Panc1 (cell line): ENCODE measurements around the gene SMPD1.

ENCODE experiments used
- POLR2AphosphoS5 ChIP-seq: IDR thresholded peaks from 2 replicates; pipeline ENCODE4 v1.6.1; 2012; ENCODE audit warnings: mild to moderate bottlenecking, low read depth, low read length, moderate library complexity
- SIN3A ChIP-seq: IDR thresholded peaks from 2 replicates; pipeline ENCODE4 v1.6.1; 2012; ENCODE audit warnings: low read depth, mild to moderate bottlenecking, low read length, moderate library complexity, borderline replicate concordance; ENCODE audit not compliant: insufficient read depth
- TF ChIP-seq, protein P1 (sequence below): fragments of 450-650 bp; IDR thresholded peaks from 2 replicates; pipeline ENCODE4 v1.5.1; 2017; ENCODE audit warnings: mild to moderate bottlenecking

DNA sequence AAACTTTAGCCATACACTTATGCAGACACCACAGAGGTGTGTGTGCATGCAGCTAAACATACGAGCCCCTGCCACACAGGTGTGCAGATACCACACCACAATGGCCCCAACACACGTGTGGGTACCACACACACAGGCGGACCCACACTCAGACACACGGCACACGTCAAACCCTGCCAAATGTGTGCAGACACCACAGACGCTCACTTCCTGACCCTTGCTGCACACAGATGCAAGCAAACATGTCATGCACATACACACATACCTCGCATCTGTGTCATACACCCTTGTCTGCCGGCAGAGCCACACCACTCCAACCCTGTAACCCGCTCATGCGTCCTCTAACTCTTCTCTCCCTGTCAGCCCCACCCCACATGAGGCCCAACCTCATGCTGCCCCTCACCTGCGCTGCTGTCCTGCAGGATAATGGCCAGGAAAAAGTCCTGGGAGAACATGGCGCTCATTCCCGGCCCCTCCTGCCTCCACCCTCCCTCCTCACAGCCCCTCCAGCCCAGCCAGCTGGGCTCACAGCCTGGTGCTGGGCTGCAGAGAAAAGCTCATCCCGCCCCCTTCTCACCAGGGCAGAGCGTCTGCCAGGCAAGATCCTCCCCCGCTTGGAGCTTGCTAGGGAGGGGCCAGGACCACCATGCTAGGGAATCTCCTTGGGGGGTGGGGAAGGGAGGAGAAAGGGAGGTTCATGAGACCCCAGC, 14.2 kb downstream of the SMPD1 start:
- TF ChIP-seq, protein P1, sequence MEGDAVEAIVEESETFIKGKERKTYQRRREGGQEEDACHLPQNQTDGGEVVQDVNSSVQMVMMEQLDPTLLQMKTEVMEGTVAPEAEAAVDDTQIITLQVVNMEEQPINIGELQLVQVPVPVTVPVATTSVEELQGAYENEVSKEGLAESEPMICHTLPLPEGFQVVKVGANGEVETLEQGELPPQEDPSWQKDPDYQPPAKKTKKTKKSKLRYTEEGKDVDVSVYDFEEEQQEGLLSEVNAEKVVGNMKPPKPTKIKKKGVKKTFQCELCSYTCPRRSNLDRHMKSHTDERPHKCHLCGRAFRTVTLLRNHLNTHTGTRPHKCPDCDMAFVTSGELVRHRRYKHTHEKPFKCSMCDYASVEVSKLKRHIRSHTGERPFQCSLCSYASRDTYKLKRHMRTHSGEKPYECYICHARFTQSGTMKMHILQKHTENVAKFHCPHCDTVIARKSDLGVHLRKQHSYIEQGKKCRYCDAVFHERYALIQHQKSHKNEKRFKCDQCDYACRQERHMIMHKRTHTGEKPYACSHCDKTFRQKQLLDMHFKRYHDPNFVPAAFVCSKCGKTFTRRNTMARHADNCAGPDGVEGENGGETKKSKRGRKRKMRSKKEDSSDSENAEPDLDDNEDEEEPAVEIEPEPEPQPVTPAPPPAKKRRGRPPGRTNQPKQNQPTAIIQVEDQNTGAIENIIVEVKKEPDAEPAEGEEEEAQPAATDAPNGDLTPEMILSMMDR = no peak
- TF ChIP-seq SIN3A = no peak
- TF ChIP-seq POLR2AphosphoS5 = no peak
